ENCODE data around the gene NNMT.

Gene NNMT

GRCh38 chr11:114263513-114264170 lies 32.6 kb upstream of the NNMT start:
- no peak overlapping the region for H3K4me3 ChIP-seq (ENCODE audit: low read length)
- no peak for TF ChIP-seq CTCF (IDR thresholded peaks at IDR 0.05; ENCODE audit: insufficient read depth, low read depth, low read length, missing control alignments)
- no peak for DNase-seq (ENCODE audit: low read depth)

GRCh38 chr11:114264381-114264780 lies 31.8 kb upstream of the NNMT start:
- no peak for DNase-seq (ENCODE audit: low read depth)
- no peak overlapping the region for H3K4me3 ChIP-seq (ENCODE audit: low read length)
- TF ChIP-seq CTCF (IDR thresholded peaks at IDR 0.05; ENCODE audit: insufficient read depth, low read depth, low read length, missing control alignments): no peak

- TF ChIP-seq CTCF (IDR thresholded peaks at IDR 0.05; ENCODE audit: insufficient read depth, low read depth, low read length, missing control alignments): no peak
- H3K4me3 ChIP-seq (ENCODE audit: low read length): no peak overlapping the region
These were observed 30.9 kb upstream of the NNMT start for GRCh38 chr11:114265122-114265878.

GRCh38 chr11:114269498-114269897 lies 26.7 kb upstream of the NNMT start:
- TF ChIP-seq CTCF (IDR thresholded peaks at IDR 0.05; ENCODE audit: insufficient read depth, low read depth, low read length, missing control alignments): no peak
- DNase-seq (ENCODE audit: low read depth): no peak
- no peak overlapping the region for H3K4me3 ChIP-seq (ENCODE audit: low read length)

More at GRCh38 chr11:114265122-114265878, 30.9 kb upstream of the NNMT start:
- no peak for DNase-seq (ENCODE audit: low read depth)

GRCh38 chr11:114270531-114271270 lies 25.5 kb upstream of the NNMT start:
- TF ChIP-seq CTCF (IDR thresholded peaks at IDR 0.05; ENCODE audit: insufficient read depth, low read depth, low read length, missing control alignments): no peak
- no peak overlapping the region for H3K4me3 ChIP-seq (ENCODE audit: low read length)
- DNase-seq (ENCODE audit: low read depth): no peak

GRCh38 chr11:114271316-114271715 lies 24.9 kb upstream of the NNMT start:
- no peak for TF ChIP-seq CTCF (IDR thresholded peaks at IDR 0.05; ENCODE audit: insufficient read depth, low read depth, low read length, missing control alignments)
- no peak overlapping the region for H3K4me3 ChIP-seq (ENCODE audit: low read length)
- DNase-seq (ENCODE audit: low read depth): no peak
